ENCODE data around the gene SPNS2.

Gene SPNS2

DNA sequence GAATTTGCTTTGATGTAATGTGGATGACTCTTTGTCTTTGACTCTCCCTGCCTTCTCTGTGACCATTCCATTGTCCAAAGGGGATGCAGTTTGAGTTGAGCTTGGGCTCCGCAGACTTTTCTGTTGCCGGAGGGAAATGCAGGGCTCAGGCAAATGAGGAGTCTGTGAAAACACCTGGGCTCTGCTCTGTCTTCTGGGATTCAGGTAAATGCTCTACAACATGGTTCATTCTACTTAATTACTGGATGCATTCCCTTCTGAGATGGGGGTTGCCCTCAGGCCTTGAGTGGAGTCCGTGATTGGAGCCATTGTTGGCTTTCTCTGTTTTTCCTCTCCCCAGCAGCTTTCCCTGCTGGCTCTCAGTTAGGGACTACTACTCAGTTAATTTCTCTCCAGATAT is 26.4 kb upstream of the SPNS2 start:
- no peak overlapping the region for H2AFZ ChIP-seq (ENCODE audit: low read length, unreplicated experiment)

DNA sequence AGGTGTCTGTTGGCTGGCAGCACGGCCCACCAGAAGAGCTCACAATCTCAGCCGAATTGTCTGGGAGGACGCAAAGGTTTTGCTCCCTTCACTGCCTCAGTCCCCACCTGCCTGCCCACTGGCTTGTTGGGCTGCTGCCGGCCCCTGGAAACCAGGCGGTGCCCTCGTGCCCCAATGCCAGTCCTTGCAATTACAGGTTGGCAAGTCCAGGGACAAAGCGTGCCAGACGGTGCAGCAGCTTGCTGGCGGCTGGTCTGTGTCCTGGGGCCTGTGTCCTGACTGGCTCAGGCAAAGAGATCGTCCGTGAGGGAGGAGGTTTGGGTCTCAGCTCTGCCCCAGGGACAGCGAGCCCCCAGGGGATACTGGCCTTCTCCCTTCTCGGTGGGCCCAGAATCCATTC is 24.6 kb upstream of the SPNS2 start:
- H3K36me3 ChIP-seq (ENCODE audit: insufficient read depth, low read length) = no peaks in the 10 kb centered on the region
- H3K4me3 ChIP-seq (ENCODE audit: low read depth, low read length) = no peak overlapping the region
- H2AFZ ChIP-seq (ENCODE audit: low read length, unreplicated experiment) = no peak overlapping the region
- H3K79me2 ChIP-seq (ENCODE audit: control insufficient read depth, insufficient read depth, low read length, unreplicated experiment) = no peaks in the 10 kb centered on the region
- no peaks in the 10 kb centered on the region for H3K27me3 ChIP-seq (ENCODE audit: insufficient read depth, low read length)
- H3K4me1 ChIP-seq (ENCODE audit: control insufficient read depth, insufficient read depth, low read length, unreplicated experiment) = peaks cover 3% of the 10 kb centered on the region
- H3K27ac ChIP-seq (ENCODE audit: low read depth, low read length) = no peak overlapping the region

More for the DNA sequence above, 26.4 kb upstream of the SPNS2 start:
- Histone ChIP-seq H3K79me2 (ENCODE audit: control insufficient read depth, insufficient read depth, low read length, unreplicated experiment) (no peaks in the 10 kb centered on the region), H3K27me3 (ENCODE audit: insufficient read depth, low read length) (no peaks in the 10 kb centered on the region), H3K4me3 (ENCODE audit: low read depth, low read length) (no peak overlapping the region), H3K27ac (ENCODE audit: low read depth, low read length) (no peak overlapping the region), H3K36me3 (ENCODE audit: insufficient read depth, low read length) (no peaks in the 10 kb centered on the region), H3K4me1 (ENCODE audit: control insufficient read depth, insufficient read depth, low read length, unreplicated experiment) (no peaks in the 10 kb centered on the region)

DNA sequence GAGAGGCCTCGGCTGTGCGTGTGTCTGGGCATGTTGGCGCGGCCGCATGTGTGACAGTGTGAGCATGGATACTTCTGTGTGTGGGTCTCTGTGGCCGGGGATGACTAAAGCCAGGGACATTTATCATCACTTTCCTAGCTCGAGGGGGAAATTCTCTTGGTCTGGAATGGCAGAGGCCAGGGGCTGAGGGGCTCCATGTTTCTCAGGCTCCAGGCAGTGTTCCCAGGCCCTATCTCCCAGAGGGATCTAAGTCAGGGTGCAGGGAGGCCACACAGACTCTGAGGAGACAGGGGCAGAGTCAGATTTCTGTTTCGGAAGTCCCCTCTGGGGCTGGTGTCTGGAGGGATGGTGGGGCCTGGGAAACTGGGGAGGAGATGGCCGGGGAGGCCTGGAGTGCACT is 23.7 kb upstream of the SPNS2 start:
- no peaks in the 10 kb centered on the region for H3K27me3 ChIP-seq (ENCODE audit: insufficient read depth, low read length)
- H3K4me3 ChIP-seq (ENCODE audit: low read depth, low read length) = no peak overlapping the region
- H3K36me3 ChIP-seq (ENCODE audit: insufficient read depth, low read length) = no peaks in the 10 kb centered on the region
- H2AFZ ChIP-seq (ENCODE audit: low read length, unreplicated experiment) = no peak overlapping the region
- no peaks in the 10 kb centered on the region for H3K79me2 ChIP-seq (ENCODE audit: control insufficient read depth, insufficient read depth, low read length, unreplicated experiment)
- H3K27ac ChIP-seq (ENCODE audit: low read depth, low read length) = no peak overlapping the region
- peaks cover 3% of the 10 kb centered on the region for H3K4me1 ChIP-seq (ENCODE audit: control insufficient read depth, insufficient read depth, low read length, unreplicated experiment)

DNA sequence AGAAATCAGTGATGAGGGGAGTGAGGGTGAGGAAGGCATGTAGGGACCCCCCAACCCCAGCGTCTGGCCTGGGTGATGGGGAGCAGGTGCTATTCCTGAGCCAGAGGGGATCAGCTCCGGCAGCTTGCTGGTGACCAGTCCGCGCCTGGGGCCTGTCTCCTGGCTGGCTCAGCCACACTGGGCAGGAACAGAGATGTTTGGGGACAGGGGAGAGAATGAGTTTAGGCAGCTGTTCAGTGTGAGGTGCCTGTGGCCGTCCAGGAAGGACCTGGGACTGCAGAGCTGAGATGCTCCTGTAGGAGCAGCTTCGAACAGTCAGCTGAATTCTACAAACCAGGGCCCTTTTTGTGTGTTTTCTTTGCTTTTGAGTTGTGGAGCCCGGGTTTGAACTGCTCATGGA is 23.2 kb upstream of the SPNS2 start:
- no peaks in the 10 kb centered on the region for H3K36me3 ChIP-seq (ENCODE audit: insufficient read depth, low read length)
- H3K27me3 ChIP-seq (ENCODE audit: insufficient read depth, low read length) = no peaks in the 10 kb centered on the region
- H2AFZ ChIP-seq (ENCODE audit: low read length, unreplicated experiment) = no peak overlapping the region
- H3K27ac ChIP-seq (ENCODE audit: low read depth, low read length) = no peak overlapping the region
- no peaks in the 10 kb centered on the region for H3K79me2 ChIP-seq (ENCODE audit: control insufficient read depth, insufficient read depth, low read length, unreplicated experiment)
- peaks cover 3% of the 10 kb centered on the region for H3K4me1 ChIP-seq (ENCODE audit: control insufficient read depth, insufficient read depth, low read length, unreplicated experiment)
- no peak overlapping the region for H3K4me3 ChIP-seq (ENCODE audit: low read depth, low read length)

DNA sequence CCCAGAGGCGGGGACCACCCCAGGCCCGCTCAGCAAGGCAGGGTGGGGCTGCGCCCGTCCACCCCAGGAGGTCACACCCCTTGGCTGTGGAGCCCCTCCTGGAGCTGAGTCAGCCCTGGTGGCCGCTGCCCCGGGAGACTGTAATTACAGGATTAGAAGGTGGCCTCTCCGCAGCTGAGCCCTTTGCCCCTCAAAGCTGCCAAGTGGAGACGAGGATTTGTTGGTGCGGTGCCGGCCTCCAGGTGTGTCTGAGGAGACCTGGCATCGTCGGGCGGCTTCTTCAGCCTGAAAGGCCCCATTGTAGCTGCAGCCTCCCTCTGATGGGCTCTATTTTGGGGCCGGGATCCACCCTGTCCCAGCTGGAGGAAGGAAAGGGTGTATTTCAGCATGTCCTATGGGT is 22.7 kb upstream of the SPNS2 start:
- no peak overlapping the region for H3K27ac ChIP-seq (ENCODE audit: low read depth, low read length)
- H3K27me3 ChIP-seq (ENCODE audit: insufficient read depth, low read length) = no peaks in the 10 kb centered on the region
- H3K4me3 ChIP-seq (ENCODE audit: low read depth, low read length) = no peak overlapping the region
- no peaks in the 10 kb centered on the region for H3K36me3 ChIP-seq (ENCODE audit: insufficient read depth, low read length)
- no peaks in the 10 kb centered on the region for H3K79me2 ChIP-seq (ENCODE audit: control insufficient read depth, insufficient read depth, low read length, unreplicated experiment)
- H2AFZ ChIP-seq (ENCODE audit: low read length, unreplicated experiment) = no peak overlapping the region
- H3K4me1 ChIP-seq (ENCODE audit: control insufficient read depth, insufficient read depth, low read length, unreplicated experiment) = peaks cover 3% of the 10 kb centered on the region

DNA sequence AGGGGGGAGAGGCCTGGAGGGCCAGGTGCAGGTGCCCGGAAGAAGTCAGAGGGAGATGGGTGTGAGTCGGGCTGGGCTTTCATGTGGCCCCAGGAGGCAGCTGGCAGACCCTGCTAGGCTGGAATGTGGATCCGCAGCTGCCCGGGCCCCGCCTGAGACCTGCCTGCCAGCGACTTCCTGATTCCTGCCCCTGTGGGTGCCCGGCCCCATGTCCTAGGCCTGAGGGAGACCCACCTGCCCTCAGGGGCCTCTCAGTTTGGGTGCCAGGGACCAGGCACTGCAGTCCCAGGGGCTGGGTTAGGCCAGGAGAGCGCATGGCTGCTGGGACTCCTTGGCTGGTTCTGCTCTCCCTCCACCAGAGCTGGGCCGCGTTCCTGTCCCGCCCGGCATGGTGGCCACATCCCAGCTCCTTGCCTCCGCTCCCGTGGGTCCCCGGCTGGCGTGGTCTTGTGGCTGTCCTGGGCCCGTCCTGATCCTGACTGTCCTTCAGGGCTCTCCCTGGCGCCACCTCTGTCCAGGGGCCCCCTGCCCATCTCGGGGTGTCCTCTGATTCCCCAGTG is 22.1 kb upstream of the SPNS2 start:
- Histone ChIP-seq H2AFZ (ENCODE audit: low read length, unreplicated experiment) (no peak overlapping the region), H3K27ac (ENCODE audit: low read depth, low read length) (no peak overlapping the region)

DNA sequence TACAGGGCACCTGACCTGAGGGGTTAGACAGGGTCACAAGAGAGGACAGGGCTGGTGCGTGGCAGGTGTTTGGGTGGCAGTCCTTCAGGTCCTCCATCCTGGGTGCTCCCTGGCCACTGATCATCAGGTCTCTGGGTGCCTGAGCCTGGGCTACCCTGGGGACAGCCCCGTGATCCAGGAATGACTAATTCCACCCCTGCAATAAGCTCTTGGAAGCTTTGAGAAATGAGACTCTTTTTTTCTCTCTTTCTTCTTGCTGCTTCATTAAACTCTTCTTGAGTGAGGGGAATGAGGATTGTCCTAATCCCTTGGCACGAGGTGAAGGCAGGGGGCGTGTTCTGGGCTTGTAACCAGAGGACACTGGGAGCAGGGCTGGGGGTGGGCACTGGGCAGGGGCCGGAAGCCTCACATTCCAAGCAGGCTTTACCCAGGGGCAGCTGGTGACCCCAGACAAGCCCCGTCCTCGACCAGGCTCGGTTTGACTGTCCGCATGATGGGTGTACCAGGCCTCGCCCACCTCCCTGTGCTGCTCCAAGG is 21.4 kb upstream of the SPNS2 start:
- H2AFZ ChIP-seq (ENCODE audit: low read length, unreplicated experiment) = no peak overlapping the region
- no peak overlapping the region for H3K27ac ChIP-seq (ENCODE audit: low read depth, low read length)
- H3K4me1 ChIP-seq (ENCODE audit: control insufficient read depth, insufficient read depth, low read length, unreplicated experiment) = peaks cover 3% of the 10 kb centered on the region
- H3K79me2 ChIP-seq (ENCODE audit: control insufficient read depth, insufficient read depth, low read length, unreplicated experiment) = no peaks in the 10 kb centered on the region
- H3K27me3 ChIP-seq (ENCODE audit: insufficient read depth, low read length) = no peaks in the 10 kb centered on the region
- no peak overlapping the region for H3K4me3 ChIP-seq (ENCODE audit: low read depth, low read length)
- no peaks in the 10 kb centered on the region for H3K36me3 ChIP-seq (ENCODE audit: insufficient read depth, low read length)

More for the DNA sequence above, 22.1 kb upstream of the SPNS2 start:
- no peaks in the 10 kb centered on the region for H3K27me3 ChIP-seq (ENCODE audit: insufficient read depth, low read length)
- H3K36me3 ChIP-seq (ENCODE audit: insufficient read depth, low read length) = no peaks in the 10 kb centered on the region
- no peaks in the 10 kb centered on the region for H3K79me2 ChIP-seq (ENCODE audit: control insufficient read depth, insufficient read depth, low read length, unreplicated experiment)
- H3K4me1 ChIP-seq (ENCODE audit: control insufficient read depth, insufficient read depth, low read length, unreplicated experiment) = peaks cover 3% of the 10 kb centered on the region
- no peak overlapping the region for H3K4me3 ChIP-seq (ENCODE audit: low read depth, low read length)

DNA sequence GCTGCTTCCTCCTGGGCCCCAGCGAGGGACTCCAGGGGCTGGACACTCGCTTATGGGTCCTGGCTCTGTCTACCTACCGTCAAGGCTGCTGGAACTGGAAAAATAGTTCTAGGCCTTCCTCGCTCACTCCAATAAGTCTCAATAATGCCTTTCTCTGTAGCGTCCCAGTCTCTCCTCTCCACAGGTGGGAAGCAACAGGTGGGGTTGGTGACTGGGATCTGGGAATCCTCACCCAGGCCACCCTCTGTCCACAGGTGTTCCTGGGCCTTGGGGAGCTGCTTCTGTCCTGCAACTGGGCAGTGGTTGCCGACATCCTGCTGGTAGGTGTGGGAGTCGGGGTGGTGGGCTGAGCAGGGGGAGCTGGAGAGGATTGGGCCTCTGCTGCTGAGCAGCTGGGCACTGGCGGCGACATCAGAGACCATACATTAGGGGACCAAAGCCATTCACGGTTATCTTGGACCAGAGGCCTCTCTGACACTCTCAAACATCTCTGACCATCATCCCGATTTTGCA is 20.3 kb upstream of the SPNS2 start:
- no peak overlapping the region for H3K4me3 ChIP-seq (ENCODE audit: low read depth, low read length)
- H3K27ac ChIP-seq (ENCODE audit: low read depth, low read length) = no peak overlapping the region
- H3K4me1 ChIP-seq (ENCODE audit: control insufficient read depth, insufficient read depth, low read length, unreplicated experiment) = peaks cover 3% of the 10 kb centered on the region
- no peaks in the 10 kb centered on the region for H3K79me2 ChIP-seq (ENCODE audit: control insufficient read depth, insufficient read depth, low read length, unreplicated experiment)
- no peak overlapping the region for H2AFZ ChIP-seq (ENCODE audit: low read length, unreplicated experiment)
- no peaks in the 10 kb centered on the region for H3K36me3 ChIP-seq (ENCODE audit: insufficient read depth, low read length)
- H3K27me3 ChIP-seq (ENCODE audit: insufficient read depth, low read length) = no peaks in the 10 kb centered on the region

DNA sequence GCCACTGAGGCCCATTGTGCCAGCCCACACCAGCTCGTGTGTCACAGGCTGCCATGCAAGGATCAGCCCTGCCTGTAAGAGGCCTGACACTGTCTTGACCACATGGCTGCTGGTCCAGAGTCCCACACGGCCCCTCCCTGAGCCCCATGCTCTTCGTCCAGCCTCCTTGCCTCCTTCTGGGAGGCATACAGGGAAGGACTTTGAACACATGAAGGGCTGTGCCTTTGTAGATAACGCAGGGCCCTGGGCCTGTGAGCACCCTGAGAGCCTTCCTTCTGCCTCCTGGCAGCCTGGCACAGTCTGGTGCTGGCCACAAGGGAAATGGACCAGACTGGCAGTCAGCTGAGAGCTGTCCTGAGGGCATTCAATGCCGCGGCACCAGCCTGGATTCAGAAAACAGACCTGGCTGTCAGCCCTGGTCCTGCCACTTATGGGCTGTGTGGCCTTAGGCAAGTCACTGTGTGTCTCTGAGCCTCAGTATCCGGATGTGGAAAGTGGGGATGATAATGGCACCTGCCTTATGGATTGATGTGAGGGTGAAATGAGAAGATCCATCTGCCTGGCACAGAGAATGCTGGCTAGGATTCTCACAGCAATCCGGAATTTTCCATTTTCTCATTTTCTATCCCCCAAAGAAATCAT is 19.2 kb upstream of the SPNS2 start:
- no peaks in the 10 kb centered on the region for H3K79me2 ChIP-seq (ENCODE audit: control insufficient read depth, insufficient read depth, low read length, unreplicated experiment)
- no peaks in the 10 kb centered on the region for H3K27me3 ChIP-seq (ENCODE audit: insufficient read depth, low read length)
- no peak overlapping the region for H3K27ac ChIP-seq (ENCODE audit: low read depth, low read length)
- peaks cover 3% of the 10 kb centered on the region for H3K4me1 ChIP-seq (ENCODE audit: control insufficient read depth, insufficient read depth, low read length, unreplicated experiment)
- no peak overlapping the region for H2AFZ ChIP-seq (ENCODE audit: low read length, unreplicated experiment)
- no peak overlapping the region for H3K4me3 ChIP-seq (ENCODE audit: low read depth, low read length)
- no peaks in the 10 kb centered on the region for H3K36me3 ChIP-seq (ENCODE audit: insufficient read depth, low read length)

DNA sequence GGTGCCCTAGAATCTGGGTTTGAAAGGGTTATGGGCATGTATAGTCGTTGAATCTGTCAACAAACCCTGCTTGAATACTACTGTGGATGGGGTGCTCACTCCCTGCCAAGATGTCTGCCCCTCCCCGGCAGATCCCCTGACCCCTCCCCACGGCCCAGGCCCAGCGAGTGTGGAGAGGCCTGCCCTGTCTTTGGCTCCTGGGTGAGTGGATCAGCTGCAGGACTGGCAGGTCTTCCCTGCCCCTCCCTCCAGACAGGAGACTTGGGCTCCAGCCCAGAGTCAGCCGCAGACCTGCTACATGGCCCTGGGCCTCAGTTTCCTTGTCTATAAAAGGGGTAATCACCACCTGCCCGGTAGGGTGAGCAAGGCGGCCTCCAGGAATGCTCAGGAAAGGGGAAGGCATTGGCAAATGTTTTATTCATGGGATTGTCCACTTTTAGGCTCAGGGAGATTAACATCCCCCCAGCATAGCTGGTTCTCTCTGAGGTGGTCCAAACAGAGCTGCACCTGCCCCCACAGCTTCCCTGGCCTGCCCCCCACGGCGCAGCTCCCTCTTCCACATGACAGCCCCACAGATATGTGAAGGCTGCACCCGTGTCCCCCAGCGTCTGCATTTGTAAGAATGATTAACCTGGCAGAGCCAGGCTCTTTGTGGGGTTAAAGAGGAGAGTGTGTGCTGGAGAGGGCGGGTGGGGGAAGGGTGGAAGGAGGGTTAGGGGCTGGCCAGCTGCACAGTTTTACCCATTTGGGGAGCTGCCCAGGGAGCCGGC is 18.5 kb upstream of the SPNS2 start:
- Histone ChIP-seq H3K4me1 (ENCODE audit: control insufficient read depth, insufficient read depth, low read length, unreplicated experiment) (peaks cover 3% of the 10 kb centered on the region), H2AFZ (ENCODE audit: low read length, unreplicated experiment) (no peak overlapping the region), H3K79me2 (ENCODE audit: control insufficient read depth, insufficient read depth, low read length, unreplicated experiment) (no peaks in the 10 kb centered on the region), H3K36me3 (ENCODE audit: insufficient read depth, low read length) (no peaks in the 10 kb centered on the region), H3K27me3 (ENCODE audit: insufficient read depth, low read length) (no peaks in the 10 kb centered on the region), H3K27ac (ENCODE audit: low read depth, low read length) (no peak overlapping the region), H3K4me3 (ENCODE audit: low read depth, low read length) (no peak overlapping the region)
